Hematopoietic multipotent progenitor cell (in vitro differentiated cells): ENCODE results near the gene C16orf74. TPM values are rescaled to one million over a fixed set of nuclear protein-coding genes. Genes with fewer than 3 reads are reported as not detected.

Experiments used
- DNase-seq, 3 donors: peaks; one replicate each; pipeline ENCODE4 v3.0.0-alpha.2; 2011 to 2015; ENCODE audit warnings: low read depth in 2 of 3, low spot score in 2 of 3
- total RNA-seq: library from RNA; depleted of rRNA; stranded (reverse); fragments of >200 nt; gene quantifications from one replicate; pipeline ENCODE4 v1.2.3, GENCODE V29; 2012

The C16orf74 gene
- total RNA-seq, 1 donor: 3.5 TPM

GRCh38 chr16:85720302-85720637 is 30.6 kb downstream of the C16orf74 start:
- DNase-seq: no peak

- DNase-seq: no peak
These were observed 31.1 kb downstream of the C16orf74 start for GRCh38 chr16:85719605-85720301.

- DNase-seq: no peak
These were observed 32.2 kb downstream of the C16orf74 start for GRCh38 chr16:85718682-85719081.

- no peak for DNase-seq
These were observed 32.8 kb downstream of the C16orf74 start for GRCh38 chr16:85718153-85718477.

- peak; percentile 38 to 81 (median 58) for DNase-seq
These were observed 33.3 kb downstream of the C16orf74 start for GRCh38 chr16:85717393-85718152.

- no peak for DNase-seq
These were observed 34.2 kb downstream of the C16orf74 start for GRCh38 chr16:85716680-85717038.

GRCh38 chr16:85716022-85716679 is 34.7 kb downstream of the C16orf74 start:
- DNase-seq: no peak

GRCh38 chr16:85715169-85716021 is 35.5 kb downstream of the C16orf74 start:
- peak in 2 of 3 donors; percentile 33 to 56 for DNase-seq

GRCh38 chr16:85712801-85713200 is 38.1 kb downstream of the C16orf74 start:
- no peak for DNase-seq

GRCh38 chr16:85711982-85712587 is 38.8 kb downstream of the C16orf74 start:
- DNase-seq: no peak

- no peak for DNase-seq
These were observed 40.2 kb downstream of the C16orf74 start for GRCh38 chr16:85710732-85711131.

- DNase-seq: no peak
These were observed 40.9 kb downstream of the C16orf74 start for GRCh38 chr16:85709766-85710585.

GRCh38 chr16:85708338-85708737 is 42.6 kb downstream of the C16orf74 start:
- DNase-seq: no peak

- DNase-seq: no peak
These were observed 43.3 kb downstream of the C16orf74 start for GRCh38 chr16:85707528-85708095.

- DNase-seq: no peak
These were observed 44.4 kb downstream of the C16orf74 start for GRCh38 chr16:85706449-85707034.

- no peak for DNase-seq
These were observed 45.7 kb downstream of the C16orf74 start for GRCh38 chr16:85704900-85705846.

GRCh38 chr16:85704011-85704410 is 46.9 kb downstream of the C16orf74 start:
- DNase-seq: no peak

- DNase-seq: no peak
These were observed 51.3 kb downstream of the C16orf74 start for GRCh38 chr16:85699628-85700027.
